LNCAP (cell line): ENCODE data around the gene TSACC.

Source experiments
- CTCF ChIP-seq: fragments of 450-650 bp; IDR thresholded peaks from 2 replicates; pipeline ENCODE4 v1.5.1; 2017; ENCODE audit warnings: mild to moderate bottlenecking

Gene TSACC

GRCh38 chr1:156337052-156337887 lies 1.1 kb upstream of the TSACC start:
- no peak for TF ChIP-seq CTCF

GRCh38 chr1:156337888-156338179 lies 492 bp upstream of the TSACC start:
- no peak for TF ChIP-seq CTCF

- no peak for TF ChIP-seq CTCF
These were observed 4.0 kb downstream of the TSACC start for GRCh38 chr1:156342166-156342955.

- TF ChIP-seq CTCF, result no peak
These were observed 6.1 kb downstream of the TSACC start for GRCh38 chr1:156344409-156344808.

- no peak for TF ChIP-seq CTCF
These were observed 8.3 kb downstream of the TSACC start for GRCh38 chr1:156346636-156347035.

GRCh38 chr1:156347331-156347730 lies 9.0 kb downstream of the TSACC start:
- TF ChIP-seq CTCF, result no peak

- TF ChIP-seq CTCF, result no peak
These were observed 18.0 kb downstream of the TSACC start for GRCh38 chr1:156356262-156356874.
